Measurements from ENCODE around the gene SLX4. TPM values are rescaled to one million over a fixed set of nuclear protein-coding genes. Genes with fewer than 3 reads are reported as not detected.
"Not testable (repeated sequence)": the region's sequence is repeated elsewhere in the genome, so short reads cannot be mapped to it uniquely, and the experiment has no call there.

Gene SLX4, protein sequence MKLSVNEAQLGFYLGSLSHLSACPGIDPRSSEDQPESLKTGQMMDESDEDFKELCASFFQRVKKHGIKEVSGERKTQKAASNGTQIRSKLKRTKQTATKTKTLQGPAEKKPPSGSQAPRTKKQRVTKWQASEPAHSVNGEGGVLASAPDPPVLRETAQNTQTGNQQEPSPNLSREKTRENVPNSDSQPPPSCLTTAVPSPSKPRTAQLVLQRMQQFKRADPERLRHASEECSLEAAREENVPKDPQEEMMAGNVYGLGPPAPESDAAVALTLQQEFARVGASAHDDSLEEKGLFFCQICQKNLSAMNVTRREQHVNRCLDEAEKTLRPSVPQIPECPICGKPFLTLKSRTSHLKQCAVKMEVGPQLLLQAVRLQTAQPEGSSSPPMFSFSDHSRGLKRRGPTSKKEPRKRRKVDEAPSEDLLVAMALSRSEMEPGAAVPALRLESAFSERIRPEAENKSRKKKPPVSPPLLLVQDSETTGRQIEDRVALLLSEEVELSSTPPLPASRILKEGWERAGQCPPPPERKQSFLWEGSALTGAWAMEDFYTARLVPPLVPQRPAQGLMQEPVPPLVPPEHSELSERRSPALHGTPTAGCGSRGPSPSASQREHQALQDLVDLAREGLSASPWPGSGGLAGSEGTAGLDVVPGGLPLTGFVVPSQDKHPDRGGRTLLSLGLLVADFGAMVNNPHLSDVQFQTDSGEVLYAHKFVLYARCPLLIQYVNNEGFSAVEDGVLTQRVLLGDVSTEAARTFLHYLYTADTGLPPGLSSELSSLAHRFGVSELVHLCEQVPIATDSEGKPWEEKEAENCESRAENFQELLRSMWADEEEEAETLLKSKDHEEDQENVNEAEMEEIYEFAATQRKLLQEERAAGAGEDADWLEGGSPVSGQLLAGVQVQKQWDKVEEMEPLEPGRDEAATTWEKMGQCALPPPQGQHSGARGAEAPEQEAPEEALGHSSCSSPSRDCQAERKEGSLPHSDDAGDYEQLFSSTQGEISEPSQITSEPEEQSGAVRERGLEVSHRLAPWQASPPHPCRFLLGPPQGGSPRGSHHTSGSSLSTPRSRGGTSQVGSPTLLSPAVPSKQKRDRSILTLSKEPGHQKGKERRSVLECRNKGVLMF (N-terminal part only)
- total RNA-seq (2014; rRNA removed; shearing (Covaris generic)), result 4.5 and 4.6 TPM in 2 replicates
- polyA plus RNA-seq (2015; cell fraction: cytosol; rRNA removed), result 2.6 and 2.8 TPM in 2 replicates
- polyA plus RNA-seq (2015; cell fraction: nucleus; rRNA removed), result 15.4 and 19.2 TPM in 2 replicates

DNA sequence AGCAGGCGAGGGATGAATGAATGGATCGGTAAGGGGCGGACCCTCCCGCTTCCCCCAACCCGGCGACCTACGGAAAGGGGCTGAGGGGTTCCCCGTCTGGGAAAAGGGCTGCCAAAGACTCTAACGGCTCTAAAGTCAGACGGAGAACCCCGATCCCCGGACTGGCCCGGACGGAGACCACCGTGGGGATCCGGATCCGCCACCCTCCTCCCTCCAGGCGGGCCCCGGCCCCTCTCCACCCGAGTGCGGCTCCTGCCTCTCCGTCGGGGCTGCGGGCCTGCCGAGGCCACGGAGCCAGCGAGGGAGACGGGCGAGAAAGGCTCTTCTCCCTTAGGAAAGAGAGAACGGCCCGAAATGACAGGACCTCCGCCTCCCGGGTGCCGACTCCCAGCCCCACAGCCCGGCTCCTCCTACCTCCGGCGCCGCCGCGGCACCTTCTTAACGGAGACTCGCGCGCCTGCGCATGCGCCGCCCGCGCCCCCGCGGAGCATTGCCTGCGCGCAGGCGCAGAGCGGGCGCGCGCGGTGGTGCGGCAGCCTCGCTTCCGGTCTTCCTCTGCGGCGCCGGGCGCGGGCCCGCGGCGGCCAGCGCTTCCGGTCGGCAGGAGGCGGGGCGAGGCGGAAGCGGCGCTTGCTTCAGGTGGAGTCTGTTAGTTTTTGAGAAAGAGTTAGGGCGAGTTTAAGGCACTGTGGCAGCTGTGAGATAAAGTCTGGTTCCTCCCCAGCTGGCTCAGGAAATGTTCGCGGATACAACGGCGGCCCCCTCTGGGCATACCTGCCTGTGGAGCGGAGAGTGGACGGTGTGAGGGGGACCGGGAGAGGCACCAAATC is at the start of gene SLX4:
TSS of gene SLX4 (minus strand) at position 461 of the 830 bp plus-strand sequence. CDS start 2,642 bp downstream, outside the sequence.
- peak; percentile 85 for DNase-seq (ENCODE audit: low read depth)

DNA sequence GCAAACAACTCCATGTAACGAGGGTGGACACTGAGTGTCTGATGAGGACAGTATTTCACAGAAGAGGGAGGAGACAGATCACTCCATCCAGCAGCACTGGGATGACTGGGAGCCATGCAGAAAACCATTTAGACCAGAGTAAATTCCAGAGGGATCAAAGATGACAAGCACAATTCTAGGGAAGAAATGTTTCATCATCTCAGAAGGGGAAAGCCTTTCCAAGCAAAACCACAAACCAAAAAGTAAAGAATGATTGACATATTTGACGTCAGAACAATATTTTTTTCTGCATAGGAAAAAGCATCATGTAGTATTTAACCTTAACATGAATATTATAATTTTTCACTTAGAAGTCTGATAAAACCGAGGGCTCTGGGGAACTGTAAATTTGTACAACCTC is 47.8 kb upstream of the SLX4 start:
- DNase-seq (ENCODE audit: low read depth), result no peak

DNA sequence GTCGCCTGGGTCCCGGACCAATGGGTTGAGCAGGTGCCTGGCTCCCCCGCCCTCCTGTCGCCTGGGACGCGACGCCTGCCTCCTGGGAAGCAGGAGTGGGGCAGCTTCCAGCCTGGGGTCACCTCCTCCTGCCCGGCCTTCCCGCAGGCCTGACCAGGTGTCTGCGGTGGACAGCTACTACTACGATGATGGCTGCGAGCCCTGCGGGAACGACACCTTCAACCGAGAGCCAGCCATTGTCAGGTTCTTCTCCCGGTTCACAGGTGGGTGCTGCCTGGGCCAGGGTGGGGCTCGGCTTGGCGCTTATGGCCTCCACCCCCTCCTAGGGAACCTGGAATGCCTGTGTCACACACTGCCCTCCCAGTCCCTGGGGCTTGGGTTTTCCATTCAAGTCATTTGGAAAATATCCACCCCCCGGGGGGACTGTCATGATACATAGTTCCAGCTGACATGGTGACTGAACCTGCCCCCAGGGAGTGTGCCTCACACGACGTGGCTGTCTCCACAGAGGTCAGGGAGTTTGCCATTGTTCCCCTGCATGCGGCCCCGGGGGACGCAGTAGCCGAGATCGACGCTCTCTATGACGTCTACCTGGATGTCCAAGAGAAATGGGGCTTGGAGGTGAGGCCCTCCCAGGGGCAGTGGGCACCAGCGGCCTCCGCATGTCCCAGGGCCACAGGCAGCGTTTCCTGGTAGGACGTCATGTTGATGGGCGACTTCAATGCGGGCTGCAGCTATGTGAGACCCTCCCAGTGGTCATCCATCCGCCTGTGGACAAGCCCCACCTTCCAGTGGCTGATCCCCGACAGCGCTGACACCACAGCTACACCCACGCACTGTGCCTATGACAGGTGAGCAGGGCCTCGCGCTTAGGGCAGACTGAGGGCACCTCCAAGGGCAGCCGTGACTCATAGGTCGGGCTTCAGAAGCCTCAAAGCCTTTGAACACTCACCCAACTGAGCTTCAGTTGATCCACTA is 45.4 kb upstream of the SLX4 start:
- DNase-seq (ENCODE audit: low read depth), result no peak

DNA sequence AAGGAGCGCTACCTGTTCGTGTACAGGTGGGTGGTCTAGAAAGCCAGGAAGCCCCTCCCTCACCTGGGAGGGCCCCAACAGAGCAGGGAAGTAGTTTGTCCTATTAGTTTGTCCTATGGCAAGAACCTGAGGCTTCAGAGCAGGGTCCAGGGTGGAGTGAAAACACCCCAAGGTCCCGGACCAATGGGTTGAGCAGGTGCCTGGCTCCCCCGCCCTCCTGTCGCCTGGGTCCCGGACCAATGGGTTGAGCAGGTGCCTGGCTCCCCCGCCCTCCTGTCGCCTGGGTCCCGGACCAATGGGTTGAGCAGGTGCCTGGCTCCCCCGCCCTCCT is 44.7 kb upstream of the SLX4 start:
- DNase-seq (ENCODE audit: low read depth), result not testable (repeated sequence)

DNA sequence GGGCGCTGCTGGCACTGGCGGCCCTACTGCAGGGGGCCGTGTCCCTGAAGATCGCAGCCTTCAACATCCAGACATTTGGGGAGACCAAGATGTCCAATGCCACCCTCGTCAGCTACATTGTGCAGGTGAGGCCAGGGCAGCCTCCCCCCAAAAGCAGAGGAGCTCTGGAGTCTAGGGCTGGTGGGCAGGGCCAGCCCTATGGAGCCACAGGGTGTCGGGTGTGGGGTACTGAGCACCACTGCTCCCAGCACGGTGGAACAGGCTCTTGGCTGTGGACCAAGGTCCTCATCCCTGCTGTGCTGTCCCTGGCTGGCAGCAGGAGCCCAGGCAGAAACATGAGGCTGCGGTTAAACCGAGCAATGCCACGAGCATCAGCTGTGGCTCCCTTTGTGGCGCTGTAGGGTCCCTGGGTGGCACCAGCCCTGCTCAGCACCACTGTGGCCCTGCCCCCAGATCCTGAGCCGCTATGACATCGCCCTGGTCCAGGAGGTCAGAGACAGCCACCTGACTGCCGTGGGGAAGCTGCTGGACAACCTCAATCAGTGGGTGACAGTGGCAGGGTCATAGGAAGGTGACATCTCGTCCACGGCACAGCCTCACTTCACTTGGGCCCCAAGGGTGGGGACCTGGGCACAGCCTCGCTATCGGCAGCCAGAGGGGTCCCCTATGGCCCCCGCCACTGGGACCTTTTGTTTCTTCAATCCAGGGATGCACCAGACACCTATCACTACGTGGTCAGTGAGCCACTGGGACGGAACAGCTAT is 44.2 kb upstream of the SLX4 start:
- no peak for DNase-seq (ENCODE audit: low read depth)

DNA sequence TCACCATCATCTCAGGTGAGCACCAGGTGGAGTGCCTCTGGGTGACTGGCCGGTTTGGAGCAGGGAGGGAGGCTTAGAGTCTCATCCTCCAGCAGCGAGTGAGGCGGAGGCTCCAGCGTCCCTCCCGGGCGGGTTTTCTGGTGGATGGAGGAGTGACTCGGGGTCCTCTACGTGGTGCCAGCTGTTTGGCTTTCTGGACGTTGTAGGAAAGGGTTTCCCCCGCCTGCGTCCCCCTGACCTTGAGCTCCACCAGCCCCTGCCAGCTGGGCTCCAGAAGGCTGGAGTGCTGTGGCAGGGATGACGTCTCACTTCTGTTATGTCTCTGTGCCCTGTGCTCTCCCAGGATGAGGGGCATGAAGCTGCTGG is 43.6 kb upstream of the SLX4 start:
- no peak for DNase-seq (ENCODE audit: low read depth)

DNA sequence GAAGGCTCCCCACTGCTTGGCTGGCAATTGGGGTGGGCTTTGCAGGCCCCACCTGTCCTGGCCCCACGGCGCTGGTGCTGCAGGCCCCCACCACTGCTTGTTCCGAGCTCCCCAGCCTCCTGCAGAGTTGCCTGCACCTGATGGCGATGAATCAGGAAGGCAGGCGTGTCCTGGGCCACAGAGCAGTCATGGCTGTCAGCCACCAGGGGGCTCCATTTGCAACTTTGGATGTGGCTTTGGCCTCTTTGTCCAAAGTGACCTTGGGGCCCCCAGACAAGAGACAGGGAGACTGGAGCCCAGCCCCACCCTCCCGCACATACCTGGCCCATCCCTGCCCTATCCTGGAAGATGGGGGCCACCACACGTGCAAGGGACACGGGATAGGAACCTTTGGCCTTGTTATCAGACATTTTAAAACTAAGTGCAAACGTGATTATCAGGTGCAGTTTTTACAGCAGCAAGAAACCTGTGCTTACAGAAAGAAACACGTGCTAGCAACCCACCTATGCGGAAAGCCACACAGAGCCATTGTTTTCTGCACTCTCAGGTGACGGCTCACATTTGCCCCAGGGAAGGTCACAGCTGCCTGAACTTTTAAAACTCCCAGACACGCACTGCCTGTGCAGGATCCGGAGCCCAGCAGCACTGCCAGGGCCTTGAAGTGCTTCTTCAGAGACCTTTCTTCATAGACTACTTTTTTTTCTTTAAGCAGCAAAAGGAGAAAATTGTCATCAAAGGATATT is 43.0 kb upstream of the SLX4 start, which contains the start of gene DNASE1:
TSS of gene DNASE1 (plus strand) at position 443 of the 743 bp plus-strand sequence. CDS start 683 bp downstream, outside the sequence.
- DNase-seq (ENCODE audit: low read depth), result peak; percentile 62

DNA sequence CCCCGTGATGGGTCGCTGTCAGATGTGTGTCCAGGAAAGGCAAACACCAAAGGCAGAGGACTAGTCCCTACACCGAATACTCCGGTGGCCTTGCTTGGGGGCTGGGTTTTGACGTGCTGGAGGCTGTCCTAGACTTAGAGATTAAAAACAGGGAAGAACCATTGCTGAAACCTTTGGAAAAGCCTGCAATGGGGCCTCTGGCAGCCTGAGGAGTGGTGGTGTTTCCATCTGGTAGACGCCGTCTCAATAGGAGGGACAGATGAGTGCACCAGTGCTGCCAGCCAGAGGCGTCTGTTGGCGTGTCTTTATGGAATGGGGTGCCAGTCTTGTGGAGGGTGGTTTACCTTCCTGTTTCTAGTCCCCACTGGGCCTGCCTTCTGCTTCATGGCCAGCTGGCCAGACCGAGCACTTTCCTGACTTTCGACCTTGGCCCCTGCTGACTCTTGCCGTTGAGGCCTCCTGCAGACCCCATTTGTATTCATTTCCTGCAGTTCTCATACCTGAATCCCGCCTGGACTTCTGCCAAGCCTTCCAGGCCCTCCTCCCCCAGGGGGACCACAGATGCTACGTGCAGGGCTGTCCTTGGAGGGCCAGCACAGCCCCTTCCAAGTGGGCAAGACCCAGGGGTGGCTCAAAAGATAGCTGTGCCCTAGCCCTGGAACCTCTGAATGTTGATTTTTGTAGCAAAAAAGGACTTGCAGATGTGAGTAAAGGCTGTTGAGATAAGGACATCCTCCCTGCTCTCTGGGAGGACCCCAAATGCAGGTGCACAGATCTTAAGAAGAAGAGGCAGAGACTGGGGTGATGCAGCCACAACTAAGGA is 41.2 kb upstream of the SLX4 start:
- no peak for DNase-seq (ENCODE audit: low read depth)

DNA sequence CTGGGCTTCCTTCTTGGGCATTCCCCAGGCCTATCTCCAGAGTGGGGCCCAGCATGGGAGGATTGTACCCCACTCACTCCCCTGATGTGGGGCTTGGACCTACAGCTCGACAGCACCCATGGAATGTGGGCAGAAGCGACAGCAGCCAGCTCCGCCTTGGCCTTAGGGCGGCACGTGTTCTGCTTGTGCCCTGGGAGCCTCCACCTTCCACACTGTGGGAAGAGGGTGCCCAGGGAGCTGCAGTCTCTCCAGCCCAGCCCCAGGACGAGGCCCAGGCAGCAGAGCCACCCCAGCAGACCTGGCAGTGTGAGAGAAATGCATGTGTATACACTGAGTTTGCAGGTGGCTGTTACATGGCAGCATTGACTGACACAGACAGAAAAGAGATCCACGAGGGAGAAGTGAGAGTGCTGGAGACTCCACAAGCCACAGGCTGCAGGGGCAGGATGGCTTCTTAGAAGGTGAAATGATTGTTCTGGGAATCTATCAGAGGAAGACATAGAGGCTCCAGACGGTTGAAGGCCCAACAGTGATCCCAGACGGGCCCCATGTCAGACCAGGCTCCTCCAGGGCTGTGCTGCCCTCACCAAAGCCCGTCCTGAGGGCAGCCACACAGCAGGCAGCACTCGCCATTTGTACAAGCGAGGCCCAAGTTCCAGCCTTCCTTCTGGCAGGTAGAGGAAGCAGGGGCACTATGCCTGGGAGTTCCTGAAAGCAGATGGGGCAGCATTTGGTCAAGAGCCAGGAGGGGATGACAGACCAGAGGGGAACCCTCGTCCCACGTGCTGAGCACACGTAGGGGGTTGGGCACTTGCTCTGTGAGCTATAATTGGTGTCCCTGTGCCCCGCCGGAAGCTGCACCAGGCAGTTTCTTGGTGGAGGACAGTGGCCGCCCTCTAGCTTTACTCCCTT is 40.3 kb upstream of the SLX4 start:
- no peak for DNase-seq (ENCODE audit: low read depth)

DNA sequence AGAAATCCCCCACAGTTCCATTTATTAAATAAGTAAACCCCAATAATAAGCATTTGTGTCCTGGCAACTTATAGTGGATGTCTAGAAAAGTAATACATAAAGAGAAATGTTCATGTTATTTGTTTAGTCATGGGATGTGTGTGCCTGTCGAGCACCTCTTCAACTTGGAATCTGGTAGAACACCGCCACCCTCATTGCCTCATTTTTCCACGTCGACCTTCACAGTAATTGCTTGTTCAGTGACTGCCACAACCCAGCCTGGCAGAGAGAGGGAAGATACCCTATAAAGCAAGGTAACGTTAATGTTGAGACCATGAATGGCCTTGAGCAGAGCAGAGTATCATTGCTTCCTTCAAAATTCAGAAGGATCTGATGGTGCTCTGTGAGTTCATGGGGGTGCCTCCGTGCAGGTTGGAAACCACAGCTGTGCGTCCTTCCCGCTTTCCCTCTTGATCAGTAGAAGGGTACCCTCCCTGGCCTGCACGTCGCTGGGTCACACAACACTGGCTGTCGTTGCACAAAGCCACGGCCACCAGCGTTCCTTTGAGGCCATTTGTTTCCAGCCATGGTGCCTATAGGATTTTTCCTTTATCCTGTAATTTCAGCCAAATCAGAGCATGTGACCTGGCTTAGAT is 39.3 kb upstream of the SLX4 start:
- DNase-seq (ENCODE audit: low read depth), result no peak

DNA sequence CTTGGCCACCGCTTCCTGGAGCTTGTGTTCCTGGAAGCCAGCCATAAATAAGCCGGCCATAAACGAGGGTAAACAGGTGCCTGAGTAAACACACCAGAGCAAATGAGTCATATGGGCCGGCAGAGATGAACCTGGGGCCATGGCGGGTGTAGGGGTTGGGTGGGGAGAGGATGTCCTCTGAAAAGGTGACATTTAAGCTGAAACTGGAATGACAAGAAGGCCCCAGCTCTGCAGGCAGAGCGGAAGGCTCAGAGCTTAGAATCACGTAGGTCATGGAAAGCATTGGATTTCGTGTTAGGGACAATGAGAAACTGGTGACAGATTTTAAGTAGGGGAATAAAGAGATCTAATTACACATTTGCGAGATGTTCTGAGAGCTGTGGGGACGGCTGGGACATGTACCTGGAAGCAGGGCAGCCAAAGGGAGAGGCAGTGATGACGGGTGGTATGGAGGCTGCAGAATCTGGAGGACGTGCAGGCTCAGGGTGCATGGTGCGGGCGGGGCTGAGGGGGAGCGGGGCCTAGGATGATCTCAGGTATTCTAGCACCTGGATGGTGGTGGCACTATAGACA is 35.0 kb upstream of the SLX4 start:
- DNase-seq (ENCODE audit: low read depth), result no peak

DNA sequence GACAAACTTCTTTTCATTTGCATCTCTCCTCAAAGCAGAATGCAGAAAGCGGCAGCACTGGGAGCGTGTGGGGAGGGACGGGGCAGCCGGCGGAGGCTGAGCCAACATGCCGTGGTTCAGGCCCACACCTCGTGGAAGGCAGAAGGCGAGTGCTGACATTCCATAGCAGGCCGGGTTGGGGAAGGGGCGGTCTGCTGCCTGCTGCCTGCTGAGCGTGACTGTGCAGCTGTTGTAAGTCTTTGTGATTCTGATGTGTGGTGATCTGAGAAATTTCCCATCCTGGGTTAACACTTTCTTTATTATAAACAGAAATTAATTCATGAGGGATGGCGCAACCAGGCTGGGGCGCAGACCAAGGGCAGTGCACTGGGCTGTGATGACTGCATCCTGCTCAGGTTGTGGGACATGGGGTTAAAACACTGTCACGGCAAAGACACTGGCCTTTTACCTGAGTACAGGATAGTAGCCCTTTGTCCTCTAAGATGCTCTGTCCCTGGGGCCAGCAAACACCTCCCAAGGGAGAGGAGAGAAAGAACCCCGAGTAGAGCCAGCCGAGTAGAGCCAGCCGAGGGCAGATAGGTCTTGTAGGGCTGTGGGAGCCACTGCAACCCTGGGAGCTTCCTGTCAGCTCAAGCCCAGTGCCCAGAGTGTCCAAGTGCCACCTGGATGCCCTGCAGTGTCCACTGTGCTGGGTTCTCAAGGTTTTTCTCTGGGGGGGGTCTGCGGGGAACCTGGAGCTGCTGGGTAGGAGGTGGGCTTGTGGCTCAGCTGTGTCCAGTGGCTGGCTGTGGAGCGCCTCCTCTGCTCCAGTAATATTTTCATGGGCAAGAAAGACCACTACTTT is 34.3 kb upstream of the SLX4 start:
- no peak for DNase-seq (ENCODE audit: low read depth)

DNA sequence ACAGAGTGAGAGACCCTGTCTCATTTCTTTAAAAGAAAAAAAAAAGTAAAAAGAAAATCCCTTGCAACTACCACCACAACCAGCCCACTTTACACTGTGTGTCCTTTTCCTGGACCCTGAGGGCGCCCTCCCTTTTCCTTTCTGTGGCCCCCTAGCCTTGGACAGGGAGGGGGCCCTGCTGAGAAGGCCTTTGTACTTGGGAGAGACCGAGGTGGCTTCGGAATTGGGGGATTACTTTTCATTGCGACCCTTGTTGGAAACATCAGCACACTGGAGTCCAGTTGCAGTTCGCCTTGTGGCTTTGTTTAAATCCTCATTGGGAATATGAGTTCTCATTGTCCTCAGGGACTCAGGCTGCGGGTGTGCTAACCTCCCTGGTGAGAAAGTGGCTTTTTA is 33.7 kb upstream of the SLX4 start:
- DNase-seq (ENCODE audit: low read depth), result no peak

DNA sequence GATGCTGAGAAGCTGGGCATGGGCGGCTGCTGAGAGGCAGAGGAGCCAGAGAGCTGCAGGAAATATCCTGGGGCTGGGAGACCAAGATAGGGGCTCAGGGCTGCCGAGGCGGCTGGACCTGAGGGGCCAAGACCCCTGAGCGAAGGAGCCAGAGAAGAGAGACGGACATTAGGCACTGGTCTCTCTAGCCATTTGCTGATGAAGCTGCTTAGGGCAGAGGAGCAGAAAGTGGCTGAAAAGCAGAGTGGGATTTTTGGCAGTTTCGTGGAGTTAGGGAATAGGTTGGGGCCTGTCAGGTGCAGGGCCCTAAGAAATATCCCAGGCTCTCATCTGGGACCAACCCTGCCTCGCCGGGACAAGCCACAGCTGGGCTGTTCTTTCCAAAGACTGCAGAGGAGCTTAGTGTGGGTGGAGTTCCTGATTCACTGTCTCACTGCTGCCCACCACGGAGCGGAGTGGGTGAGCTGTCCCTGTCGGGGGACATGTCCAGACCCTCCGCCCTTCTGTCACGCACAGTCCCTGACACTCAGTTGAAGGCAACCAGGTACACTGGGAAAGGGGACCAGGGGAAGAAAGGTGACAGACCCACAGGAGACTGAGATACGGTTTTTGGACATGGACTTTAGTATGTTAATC is 31.8 kb upstream of the SLX4 start:
- no peak for DNase-seq (ENCODE audit: low read depth)

All from HT1080 (cell line).